CD8-positive, alpha-beta memory T cell (primary cell): ENCODE data around the gene SCYGR8. TPM values are rescaled to one million over a fixed set of nuclear protein-coding genes. Genes with fewer than 3 reads are reported as not detected.
"Not testable (repeated sequence)": the region's sequence is repeated elsewhere in the genome, so short reads cannot be mapped to it uniquely, and the experiment has no call there.

ENCODE experiments used
- CTCF ChIA-PET: fragments of 350-600 bp; sonication (Branson Sonifier 250); formaldehyde crosslinking; loops from one replicate; lab custom pipeline; 2021; ENCODE audit warnings: antibody characterized with exemption; lab: Charles Lee
- POLR2A ChIA-PET: fragments of 350-600 bp; sonication (Branson Sonifier 250); formaldehyde crosslinking; loops from one replicate; lab custom pipeline; 2021; ENCODE audit warnings: antibody characterized with exemption; lab: Charles Lee
- DNase-seq, 5 donors: peaks; one replicate each; pipeline versions ENCODE4 v3.0.0 to v3.0.0-alpha.2; 2020 to 2022; ENCODE audit warnings: mixed read lengths in 1 of 5
- H3K27ac ChIP-seq: one replicate; pipeline ENCODE4 v1.7.0; 2013; ENCODE audit warnings: low read depth, mild to moderate bottlenecking, low read length, moderate library complexity
- H3K27me3 ChIP-seq: 2 replicates; pipeline ENCODE4 v1.7.0; 2013; ENCODE audit warnings: low read length, mild to moderate bottlenecking; ENCODE audit not compliant: insufficient read depth, poor library complexity, severe bottlenecking
- H3K36me3 ChIP-seq: 2 replicates; pipeline ENCODE4 v1.7.0; 2013; ENCODE audit warnings: mild to moderate bottlenecking, low read length, moderate library complexity; ENCODE audit not compliant: insufficient read depth
- H3K4me1 ChIP-seq: 2 replicates; pipeline ENCODE4 v1.7.0; 2013; ENCODE audit warnings: mild to moderate bottlenecking, low read length, moderate library complexity; ENCODE audit not compliant: insufficient read depth
- H3K4me3 ChIP-seq: 2 replicates; pipeline ENCODE4 v1.7.0; 2013; ENCODE audit warnings: mild to moderate bottlenecking, low read length
- H3K9me3 ChIP-seq: 2 replicates; pipeline ENCODE4 v1.7.0; 2013; ENCODE audit warnings: mild to moderate bottlenecking, low read length
- H3K27ac Mint-ChIP-seq, 8 donors: one replicate each; pipeline ENCODE4 v1.8.0; 2020 to 2021; ENCODE audit warnings: mixed read lengths in 8 of 8, mild to moderate bottlenecking in 6 of 8, inconsistent platforms in 3 of 8, moderate library complexity in 3 of 8
- H3K27me3 Mint-ChIP-seq, 2 donors: one replicate each; pipeline ENCODE4 v1.8.0; 2020 to 2021; ENCODE audit warnings: mixed read lengths in 2 of 2, mild to moderate bottlenecking in 1 of 2, moderate library complexity in 1 of 2
- H3K36me3 Mint-ChIP-seq, 3 donors: one replicate each; pipeline ENCODE4 v1.8.0; 2020 to 2021; ENCODE audit warnings: mixed read lengths in 3 of 3, inconsistent platforms in 1 of 3, mild to moderate bottlenecking in 1 of 3
- H3K4me1 Mint-ChIP-seq, 3 donors: one replicate each; pipeline ENCODE4 v1.8.0; 2020 to 2021; ENCODE audit warnings: mixed read lengths in 3 of 3, inconsistent platforms in 1 of 3, mild to moderate bottlenecking in 1 of 3
- H3K4me3 Mint-ChIP-seq, 7 donors: one replicate each; pipeline ENCODE4 v1.8.0; 2020 to 2021; ENCODE audit warnings: mixed read lengths in 7 of 7, mild to moderate bottlenecking in 6 of 7, moderate library complexity in 4 of 7, inconsistent platforms in 2 of 7
- H3K9me3 Mint-ChIP-seq, 5 donors: one replicate each; pipeline ENCODE4 v1.8.0; 2020 to 2022; ENCODE audit warnings: mixed read lengths in 5 of 5, mild to moderate bottlenecking in 3 of 5, moderate library complexity in 2 of 5, inconsistent platforms in 1 of 5
- polyA plus RNA-seq: library from polyadenylated mRNA; unstranded; fragments of 300-500 nt; fragmentation: Illumina TruSeq; gene quantifications from one replicate; pipeline ENCODE4 v1.2.3, GENCODE V29; 2021
- total RNA-seq, 2 experiments: library from RNA; stranded (reverse); gene quantifications; one replicate each; pipeline ENCODE4 v1.2.3, GENCODE V29; 2021

Gene SCYGR8
- total and polyA plus RNA-seq, 3 experiments from 2014 or later: not detected

- ChIA-PET POLR2A (no interaction called here), CTCF (no interaction called here)
- H3K9me3 ChIP-seq: no peaks in the 10 kb centered on the region
Observed at GRCh38 chr2:227713291-227713690, 32.4 kb upstream of the SCYGR8 start.

GRCh38 chr2:227716501-227716900 lies 29.2 kb upstream of the SCYGR8 start:
- Mint-ChIP-seq H3K27ac (no peak overlapping the region), H3K27me3 (peaks cover 22 to 24% of the 10 kb centered on the region in 2 donors), H3K4me3 (no peak overlapping the region), H3K9me3 (no peaks in the 10 kb centered on the region), H3K4me1 (peaks cover 0 to 3% (median 2%) of the 10 kb centered on the region in 3 donors), H3K36me3 (no peaks in the 10 kb centered on the region)
- H3K9me3 ChIP-seq: no peaks in the 10 kb centered on the region
- DNase-seq: no peak
- H3K27ac ChIP-seq: no peak overlapping the region
- no peak overlapping the region for H3K4me3 ChIP-seq
- no peaks in the 10 kb centered on the region for H3K27me3 ChIP-seq
- ChIA-PET CTCF (no interaction called here), POLR2A (no interaction called here)
- H3K36me3 ChIP-seq: no peaks in the 10 kb centered on the region
- H3K4me1 ChIP-seq: no peaks in the 10 kb centered on the region

More at GRCh38 chr2:227713291-227713690, 32.4 kb upstream of the SCYGR8 start:
- H3K27me3 Mint-ChIP-seq: peaks cover 18% of the 10 kb centered on the region in 2 donors
- no peak for DNase-seq
- H3K36me3 ChIP-seq: no peaks in the 10 kb centered on the region
- no peaks in the 10 kb centered on the region for H3K36me3 Mint-ChIP-seq
- H3K4me3 Mint-ChIP-seq: no peak overlapping the region
- no peaks in the 10 kb centered on the region for H3K4me1 ChIP-seq
- H3K27ac ChIP-seq: no peak overlapping the region
- H3K27me3 ChIP-seq: no peaks in the 10 kb centered on the region
- H3K4me3 ChIP-seq: no peak overlapping the region
- no peak overlapping the region for H3K27ac Mint-ChIP-seq
- no peaks in the 10 kb centered on the region for H3K9me3 Mint-ChIP-seq
- peaks cover 0 to 3% (median 2%) of the 10 kb centered on the region in 3 donors for H3K4me1 Mint-ChIP-seq

- DNase-seq: no peak
- no peaks in the 10 kb centered on the region for H3K4me1 ChIP-seq
Observed at GRCh38 chr2:227717687-227718567, 27.8 kb upstream of the SCYGR8 start, which contains the start of gene SLC19A3. SLC19A3 (minus strand) TSS chr2:227718028; CDS start chr2:227702318, 15,710 bp downstream.

GRCh38 chr2:227719641-227720040 lies 26.1 kb upstream of the SCYGR8 start:
- no peak for DNase-seq
- POLR2A ChIA-PET: no interaction called here

More at GRCh38 chr2:227717687-227718567, 27.8 kb upstream of the SCYGR8 start, which contains the start of gene SLC19A3:
- H3K4me3 ChIP-seq: no peak within 1 kb of the TSS
- POLR2A ChIA-PET: no interaction called here
- peak within 1 kb of the TSS in 1 of 7 donors; percentile 10 for H3K4me3 Mint-ChIP-seq
- H3K36me3 ChIP-seq: no peaks in the 10 kb centered on the region
- H3K9me3 Mint-ChIP-seq: no peaks in the 10 kb centered on the region
- no peaks in the 10 kb centered on the region for H3K27me3 ChIP-seq
- peaks cover 22 to 37% of the 10 kb centered on the region in 2 donors for H3K27me3 Mint-ChIP-seq
- no peak within 1 kb of the TSS for H3K27ac Mint-ChIP-seq
- CTCF ChIA-PET: no interaction called here
- peaks cover 0 to 3% (median 2%) of the 10 kb centered on the region in 3 donors for H3K4me1 Mint-ChIP-seq
- H3K27ac ChIP-seq: no peak within 1 kb of the TSS
- H3K36me3 Mint-ChIP-seq: no peaks in the 10 kb centered on the region
- no peaks in the 10 kb centered on the region for H3K9me3 ChIP-seq

GRCh38 chr2:227720680-227721079 lies 25.0 kb upstream of the SCYGR8 start:
- POLR2A ChIA-PET: no interaction called here
- no peak for DNase-seq
- no peak overlapping the region for H3K27ac Mint-ChIP-seq
- H3K4me1 Mint-ChIP-seq: peaks cover 0 to 3% (median 2%) of the 10 kb centered on the region in 3 donors
- peaks cover 23 to 44% of the 10 kb centered on the region in 2 donors for H3K27me3 Mint-ChIP-seq
- Histone ChIP-seq H3K27me3 (no peaks in the 10 kb centered on the region), H3K4me1 (no peaks in the 10 kb centered on the region), H3K27ac (no peak overlapping the region), H3K9me3 (no peaks in the 10 kb centered on the region), H3K4me3 (no peak overlapping the region), H3K36me3 (no peaks in the 10 kb centered on the region)
- H3K9me3 Mint-ChIP-seq: no peaks in the 10 kb centered on the region
- H3K36me3 Mint-ChIP-seq: no peaks in the 10 kb centered on the region
- no peak overlapping the region for H3K4me3 Mint-ChIP-seq
- CTCF ChIA-PET: no interaction called here

More at GRCh38 chr2:227719641-227720040, 26.1 kb upstream of the SCYGR8 start:
- no peaks in the 10 kb centered on the region for H3K9me3 ChIP-seq
- Mint-ChIP-seq H3K36me3 (no peaks in the 10 kb centered on the region), H3K4me3 (no peak overlapping the region), H3K27me3 (peaks cover 23 to 44% of the 10 kb centered on the region in 2 donors), H3K27ac (no peak overlapping the region), H3K9me3 (no peaks in the 10 kb centered on the region), H3K4me1 (peaks cover 0 to 3% (median 2%) of the 10 kb centered on the region in 3 donors)
- no peaks in the 10 kb centered on the region for H3K36me3 ChIP-seq
- no peak overlapping the region for H3K4me3 ChIP-seq
- no peaks in the 10 kb centered on the region for H3K4me1 ChIP-seq
- CTCF ChIA-PET: no interaction called here
- H3K27me3 ChIP-seq: no peaks in the 10 kb centered on the region
- H3K27ac ChIP-seq: no peak overlapping the region

- H3K9me3 Mint-ChIP-seq, DNase-seq, H3K27me3 ChIP-seq, H3K9me3 ChIP-seq, H3K36me3 Mint-ChIP-seq, CTCF ChIA-PET, H3K4me3 Mint-ChIP-seq, H3K36me3 ChIP-seq, H3K4me1 Mint-ChIP-seq, H3K27ac ChIP-seq, H3K4me3 ChIP-seq, H3K27ac Mint-ChIP-seq, H3K4me1 ChIP-seq, POLR2A ChIA-PET: not testable (repeated sequence)
- peaks cover 14 to 38% of the 10 kb centered on the region in 2 donors for H3K27me3 Mint-ChIP-seq
Observed at GRCh38 chr2:227722821-227723220, 22.9 kb upstream of the SCYGR8 start.

GRCh38 chr2:227724394-227725039 lies 21.2 kb upstream of the SCYGR8 start, which contains the start of gene SCYGR6:
SCYGR6 (minus strand) TSS chr2:227724757; CDS start chr2:227724757, 0 bp downstream.
- Histone ChIP-seq H3K9me3 (no peaks in the 10 kb centered on the region), H3K4me1 (no peaks in the 10 kb centered on the region), H3K27me3 (no peaks in the 10 kb centered on the region), H3K36me3 (no peaks in the 10 kb centered on the region), H3K27ac (no peak within 1 kb of the TSS), H3K4me3 (no peak within 1 kb of the TSS)
- Mint-ChIP-seq H3K4me1 (no peaks in the 10 kb centered on the region), H3K36me3 (no peaks in the 10 kb centered on the region), H3K27ac (no peak within 1 kb of the TSS), H3K9me3 (no peaks in the 10 kb centered on the region), H3K27me3 (peaks cover 11 to 43% of the 10 kb centered on the region in 2 donors), H3K4me3 (no peak within 1 kb of the TSS)
- DNase-seq: no peak
- ChIA-PET CTCF (no interaction called here), POLR2A (no interaction called here)

- Histone ChIP-seq H3K4me3 (no peak within 1 kb of the TSS), H3K27me3 (no peaks in the 10 kb centered on the region), H3K36me3 (no peaks in the 10 kb centered on the region), H3K27ac (no peak within 1 kb of the TSS), H3K9me3 (no peaks in the 10 kb centered on the region), H3K4me1 (no peaks in the 10 kb centered on the region)
- Mint-ChIP-seq H3K27ac (no peak within 1 kb of the TSS), H3K9me3 (peaks cover 0 to under 1% (median 0%) of the 10 kb centered on the region in 5 donors), H3K36me3 (no peaks in the 10 kb centered on the region), H3K4me3 (no peak within 1 kb of the TSS), H3K27me3 (peaks cover 8 to 21% of the 10 kb centered on the region in 2 donors), H3K4me1 (no peaks in the 10 kb centered on the region)
- DNase-seq: no peak
- ChIA-PET CTCF (no interaction called here), POLR2A (no interaction called here)
Observed at GRCh38 chr2:227728035-227728434, 17.7 kb upstream of the SCYGR8 start, which contains the start of gene SCYGR7. SCYGR7 (plus strand) TSS chr2:227728335; CDS start chr2:227728335, 0 bp downstream.
